AG04450 (cell line): ENCODE results near the gene YLPM1. TPM values are rescaled to one million over a fixed set of nuclear protein-coding genes. Genes with fewer than 3 reads are reported as not detected.

Source experiments
- CTCF ChIA-PET: fragments of 300-600, 350-600 bp; formaldehyde crosslinking; extraction: SDS; loops from one replicate; lab custom pipeline; 2022; ENCODE audit warnings: antibody characterized with exemption, inconsistent platforms; lab: Charles Lee
- POLR2A ChIA-PET: fragments of 350-600 bp; formaldehyde crosslinking; extraction: SDS; loops from one replicate; lab custom pipeline; 2021; ENCODE audit warnings: antibody characterized with exemption, inconsistent platforms; lab: Yijun Ruan, JAX
- DNase-seq: peaks from one replicate; pipeline ENCODE4 v3.0.0-alpha.2; 2011; ENCODE audit warnings: low read depth, low spot score
- H3K27ac ChIP-seq: one replicate; pipeline ENCODE4 v1.5.1; 2012; ENCODE audit warnings: low read depth, low read length, control low read depth
- H3K27me3 ChIP-seq: one replicate; pipeline ENCODE4 v1.6.0; 2012; ENCODE audit warnings: low read length; ENCODE audit not compliant: control insufficient read depth, insufficient read depth
- H3K4me3 ChIP-seq: 2 replicates; pipeline ENCODE4 v1.5.1; 2011; ENCODE audit warnings: mild to moderate bottlenecking, low read depth, low read length, control low read depth
- H3K9me3 ChIP-seq: 2 replicates; pipeline ENCODE4 v1.5.1; 2012; ENCODE audit warnings: low read length; ENCODE audit not compliant: control insufficient read depth, insufficient read depth
- CTCF ChIP-seq: IDR thresholded peaks from 2 replicates; pipeline ENCODE4 v1.5.1; 2011; ENCODE audit warnings: low read depth, low read length, control low read depth, inconsistent platforms
- polyA plus RNA-seq: library from polyadenylated mRNA; depleted of rRNA; stranded (reverse); fragments of >200 nt; gene quantifications from 2 replicates; pipeline ENCODE4 v1.2.3, GENCODE V29; 2011

YLPM1 gene
- polyA plus RNA-seq, 1 experiment = 15.3 TPM

GRCh38 chr14:74807853-74808545 is 44.9 kb downstream of the YLPM1 start:
- no peak for TF ChIP-seq CTCF
- H3K27me3 ChIP-seq = no peaks in the 10 kb centered on the region
- H3K27ac ChIP-seq = no peak overlapping the region
- H3K4me3 ChIP-seq = no peak overlapping the region
- H3K9me3 ChIP-seq = no peaks in the 10 kb centered on the region
- ChIA-PET CTCF (no interaction called here), POLR2A (no interaction called here)
- no peak for DNase-seq

GRCh38 chr14:74816124-74816523 is 53.0 kb downstream of the YLPM1 start:
- no peaks in the 10 kb centered on the region for H3K9me3 ChIP-seq
- ChIA-PET CTCF (interaction anchor here (2.6 kb wide), 1 partner anchor 12 kb away, joined by 13 read pairs; no protein-coding TSS in a partner anchor), POLR2A (no interaction called here)
- no peak overlapping the region for H3K4me3 ChIP-seq
- TF ChIP-seq CTCF = no peak
- no peak overlapping the region for H3K27ac ChIP-seq
- no peak for DNase-seq
- no peaks in the 10 kb centered on the region for H3K27me3 ChIP-seq

- no peak overlapping the region for H3K4me3 ChIP-seq
- ChIA-PET POLR2A (no interaction called here), CTCF (no interaction called here)
- H3K27ac ChIP-seq = no peak overlapping the region
- DNase-seq = no peak
- TF ChIP-seq CTCF = no peak
- H3K27me3 ChIP-seq = no peaks in the 10 kb centered on the region
- no peaks in the 10 kb centered on the region for H3K9me3 ChIP-seq
Observed at GRCh38 chr14:74820288-74820687, 57.2 kb downstream of the YLPM1 start.

- POLR2A ChIA-PET = no interaction called here
- TF ChIP-seq CTCF = no peak
- DNase-seq = no peak
Observed at GRCh38 chr14:74821267-74821915, 58.3 kb downstream of the YLPM1 start.

GRCh38 chr14:74824997-74825396 is 61.9 kb downstream of the YLPM1 start:
- TF ChIP-seq CTCF = no peak
- no peaks in the 10 kb centered on the region for H3K9me3 ChIP-seq
- ChIA-PET POLR2A (no interaction called here), CTCF (no interaction called here)
- no peak overlapping the region for H3K27ac ChIP-seq
- H3K27me3 ChIP-seq = no peaks in the 10 kb centered on the region
- no peak for DNase-seq
- no peak overlapping the region for H3K4me3 ChIP-seq

More at GRCh38 chr14:74821267-74821915, 58.3 kb downstream of the YLPM1 start:
- Histone ChIP-seq H3K4me3 (no peak overlapping the region), H3K9me3 (no peaks in the 10 kb centered on the region), H3K27me3 (no peaks in the 10 kb centered on the region), H3K27ac (no peak overlapping the region)
- CTCF ChIA-PET = no interaction called here
